Measurements from ENCODE around the gene TTLL12.

GRCh38 chr22:43218786-43219185, 31.9 kb upstream of the TTLL12 start:
- TF ChIP-seq FOSL2 (IDR thresholded peaks at IDR 0.05) (no peak), FOSL2 (CRISPR knock-in tag; IDR thresholded peaks at IDR 0.05) (no peak), CTCF (IDR thresholded peaks at IDR 0.05) (no peak), USF2 (IDR thresholded peaks at IDR 0.05) (no peak), HDAC2 (IDR thresholded peaks at IDR 0.05) (no peak), JUN (IDR thresholded peaks at IDR 0.05) (no peak), NR3C1 (IDR thresholded peaks at IDR 0.05) (no peak), CHD4 (IDR thresholded peaks at IDR 0.05; ENCODE audit: borderline replicate concordance) (no peak), EP300 (IDR thresholded peaks at IDR 0.05) (no peak), POLR2A (IDR thresholded peaks at IDR 0.05; ENCODE audit: low read length) (no peak), MAX (IDR thresholded peaks at IDR 0.05) (no peak)
